HG02610 (cell line): ENCODE data around the gene CHKB.
"Not testable (repeated sequence)": the region's sequence is repeated elsewhere in the genome, so short reads cannot be mapped to it uniquely, and the experiment has no call there.

Source experiments
- ATAC-seq: cut with Tn5 transposase; IDR thresholded peaks from one replicate; pipeline ENCODE4 v1.9.1; 2021; ENCODE audit warnings: mild to moderate bottlenecking, moderate library complexity; ENCODE audit not compliant: unreplicated experiment

Gene CHKB

GRCh38 chr22:50582493-50583293 is at the start of gene CHKB:
Gene CHKB, minus strand, starts transcription at chr22:50582849. Its CDS starts 68 bp downstream, at chr22:50582781.
- ATAC-seq, result peak; percentile 89

- ATAC-seq, result no peak
Measured at GRCh38 chr22:50630376-50630775, 47.7 kb upstream of the CHKB start.

GRCh38 chr22:50628543-50629134 is 46.0 kb upstream of the CHKB start:
- no peak for ATAC-seq

GRCh38 chr22:50627642-50628542 is 45.2 kb upstream of the CHKB start, which contains the start of gene ARSA:
Gene ARSA, minus strand, starts transcription at chr22:50628152. Its CDS starts 373 bp downstream, at chr22:50627779.
- ATAC-seq, result peak; percentile 75

- no peak for ATAC-seq
Measured at GRCh38 chr22:50626850-50627641, 44.4 kb upstream of the CHKB start.

- no peak for ATAC-seq
Measured at GRCh38 chr22:50626314-50626849, 43.7 kb upstream of the CHKB start.

- no peak for ATAC-seq
Measured at GRCh38 chr22:50625568-50626313, 43.1 kb upstream of the CHKB start.

- ATAC-seq, result no peak
Measured at GRCh38 chr22:50625131-50625567, 42.5 kb upstream of the CHKB start.

- ATAC-seq, result no peak
Measured at GRCh38 chr22:50624347-50625130, 41.9 kb upstream of the CHKB start.

GRCh38 chr22:50622723-50623327 is 40.2 kb upstream of the CHKB start:
- ATAC-seq, result no peak

- no peak for ATAC-seq
Measured at GRCh38 chr22:50621948-50622722, 39.5 kb upstream of the CHKB start.

GRCh38 chr22:50621356-50621880 is 38.8 kb upstream of the CHKB start:
- ATAC-seq, result no peak

GRCh38 chr22:50620593-50621355 is 38.1 kb upstream of the CHKB start:
- ATAC-seq, result no peak

GRCh38 chr22:50614296-50614695 is 31.6 kb upstream of the CHKB start:
- ATAC-seq, result not testable (repeated sequence)

- ATAC-seq, result no peak
Measured at GRCh38 chr22:50613291-50613981, 30.8 kb upstream of the CHKB start.
